GM11168 (cell line): ENCODE results near the gene CACNA2D2.

Source experiments
- in situ Hi-C: fragments of 300-500 bp; cut with MboI; formaldehyde crosslinking; loops from one replicate; pipeline ENCODE4 v1.12.0; 2022; ENCODE audit warnings: low sequenced_read_pairs; ENCODE audit not compliant: unreplicated experiment

The CACNA2D2 gene

GRCh38 chr3:50503504-50504342, at the start of gene CACNA2D2:
Gene CACNA2D2 (minus strand): TSS chr3:50503634. CDS start chr3:50503423, 211 bp downstream.
- in situ Hi-C loops = no loop called here

GRCh38 chr3:50552598-50552997, 49.2 kb upstream of the CACNA2D2 start:
- in situ Hi-C loops = no loop called here

GRCh38 chr3:50551681-50552435, 48.4 kb upstream of the CACNA2D2 start:
- in situ Hi-C loops = no loop called here

- in situ Hi-C loops = no loop called here
Measured at GRCh38 chr3:50551054-50551659, 47.7 kb upstream of the CACNA2D2 start.

GRCh38 chr3:50550079-50550736, 46.8 kb upstream of the CACNA2D2 start:
- in situ Hi-C loops = no loop called here

- in situ Hi-C loops = no loop called here
Measured at GRCh38 chr3:50549226-50549625, 45.8 kb upstream of the CACNA2D2 start.

- in situ Hi-C loops = no loop called here
Measured at GRCh38 chr3:50545781-50546180, 42.3 kb upstream of the CACNA2D2 start.

- in situ Hi-C loops = no loop called here
Measured at GRCh38 chr3:50542177-50543034, 39.0 kb upstream of the CACNA2D2 start.

- in situ Hi-C loops = no loop called here
Measured at GRCh38 chr3:50539356-50540286, 36.2 kb upstream of the CACNA2D2 start.

- in situ Hi-C loops = no loop called here
Measured at GRCh38 chr3:50537421-50538129, 34.1 kb upstream of the CACNA2D2 start.

- in situ Hi-C loops = no loop called here
Measured at GRCh38 chr3:50536471-50537180, 33.2 kb upstream of the CACNA2D2 start.

GRCh38 chr3:50534681-50535330, 31.4 kb upstream of the CACNA2D2 start:
- in situ Hi-C loops = no loop called here

- in situ Hi-C loops = no loop called here
Measured at GRCh38 chr3:50533807-50534461, 30.5 kb upstream of the CACNA2D2 start.

GRCh38 chr3:50533316-50533715, 29.9 kb upstream of the CACNA2D2 start:
- in situ Hi-C loops = no loop called here

- in situ Hi-C loops = no loop called here
Measured at GRCh38 chr3:50532062-50532705, 28.8 kb upstream of the CACNA2D2 start.

GRCh38 chr3:50531201-50531600, 27.8 kb upstream of the CACNA2D2 start:
- in situ Hi-C loops = no loop called here
